Measurements from ENCODE around the gene TNK2.

GRCh38 chr3:195870442-195870841, 37.9 kb downstream of the TNK2 start:
- TF ChIP-seq ZNF274 (IDR thresholded peaks at IDR 0.05; ENCODE audit: low read depth, low read length) (no peak), YY1 (IDR thresholded peaks at IDR 0.05; ENCODE audit: insufficient read depth, insufficient read length) (no peak), SUZ12 (IDR thresholded peaks at IDR 0.05; ENCODE audit: extremely low read depth, insufficient read depth, insufficient read length) (no peak)
